GM08714 (cell line): ENCODE measurements around the gene XYLB.
"Not testable (repeated sequence)": the region's sequence is repeated elsewhere in the genome, so short reads cannot be mapped to it uniquely, and the experiment has no call there.

Experiments
- H3K4me3 ChIP-seq: fragments of 200-500 bp; sonication (Bioruptor generic); 2 replicates; pipeline ENCODE4 v1.5.1; 2014; ENCODE audit warnings: mild to moderate bottlenecking, low read length, inconsistent platforms
- ZNF274 ChIP-seq: IDR thresholded peaks from 2 replicates; pipeline ENCODE4 v1.6.1; 2012; ENCODE audit warnings: mild to moderate bottlenecking, low read depth, low read length

Gene XYLB

GRCh38 chr3:38346587-38347410, at the start of gene XYLB:
XYLB (plus strand) TSS chr3:38346785; CDS start chr3:38346869, 84 bp downstream.
- peak within 1 kb of the TSS; percentile 71; the same call in 1 of the 2 replicates for H3K4me3 ChIP-seq
- TF ChIP-seq ZNF274, result no peak

- H3K4me3 ChIP-seq, result not testable (repeated sequence)
Observed at GRCh38 chr3:38297053-38297452, 49.5 kb upstream of the XYLB start.

GRCh38 chr3:38297537-38297936, 49.0 kb upstream of the XYLB start:
- no peak for TF ChIP-seq ZNF274

GRCh38 chr3:38297947-38298711, 48.5 kb upstream of the XYLB start:
- TF ChIP-seq ZNF274, result no peak
- H3K4me3 ChIP-seq, result no peak overlapping the region

More at GRCh38 chr3:38297537-38297936, 49.0 kb upstream of the XYLB start:
- no peak overlapping the region for H3K4me3 ChIP-seq

DNA sequence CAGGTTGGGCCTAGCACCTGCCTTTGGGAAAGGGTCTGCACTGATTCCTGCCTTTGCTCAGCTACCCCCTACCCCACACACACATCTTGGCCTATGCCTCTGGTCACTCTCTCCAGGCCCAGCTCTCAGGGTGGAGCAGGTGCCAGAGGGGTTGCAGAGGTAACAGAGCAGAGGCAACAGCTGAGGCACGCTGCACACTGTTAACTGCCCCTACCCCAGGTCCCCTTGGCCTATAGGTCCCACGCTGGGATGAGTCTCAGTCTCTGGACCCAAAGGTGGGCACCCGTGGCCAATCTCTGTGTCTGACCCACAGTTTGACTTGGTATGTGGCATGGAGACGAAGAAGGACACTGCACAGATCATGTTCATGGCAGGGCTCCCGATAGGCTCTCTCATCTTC, 39.6 kb upstream of the XYLB start:
- TF ChIP-seq ZNF274, result no peak
- H3K4me3 ChIP-seq, result no peak overlapping the region

GRCh38 chr3:38307599-38307998, 39.0 kb upstream of the XYLB start:
- H3K4me3 ChIP-seq, result no peak overlapping the region
- no peak for TF ChIP-seq ZNF274

GRCh38 chr3:38308456-38308855, 38.1 kb upstream of the XYLB start:
- no peak overlapping the region for H3K4me3 ChIP-seq
- TF ChIP-seq ZNF274, result no peak

- H3K4me3 ChIP-seq, result no peak overlapping the region
- no peak for TF ChIP-seq ZNF274
Observed at GRCh38 chr3:38311476-38311875, 35.1 kb upstream of the XYLB start.

- no peak for TF ChIP-seq ZNF274
- H3K4me3 ChIP-seq, result no peak overlapping the region
Observed at GRCh38 chr3:38311941-38312340, 34.6 kb upstream of the XYLB start.

GRCh38 chr3:38312356-38312755, 34.2 kb upstream of the XYLB start:
- no peak overlapping the region for H3K4me3 ChIP-seq
- no peak for TF ChIP-seq ZNF274

- no peak overlapping the region for H3K4me3 ChIP-seq
- TF ChIP-seq ZNF274, result no peak
Observed at GRCh38 chr3:38313263-38313662, 33.3 kb upstream of the XYLB start.

GRCh38 chr3:38313695-38314094, 32.9 kb upstream of the XYLB start:
- no peak for TF ChIP-seq ZNF274
- H3K4me3 ChIP-seq, result no peak overlapping the region

DNA sequence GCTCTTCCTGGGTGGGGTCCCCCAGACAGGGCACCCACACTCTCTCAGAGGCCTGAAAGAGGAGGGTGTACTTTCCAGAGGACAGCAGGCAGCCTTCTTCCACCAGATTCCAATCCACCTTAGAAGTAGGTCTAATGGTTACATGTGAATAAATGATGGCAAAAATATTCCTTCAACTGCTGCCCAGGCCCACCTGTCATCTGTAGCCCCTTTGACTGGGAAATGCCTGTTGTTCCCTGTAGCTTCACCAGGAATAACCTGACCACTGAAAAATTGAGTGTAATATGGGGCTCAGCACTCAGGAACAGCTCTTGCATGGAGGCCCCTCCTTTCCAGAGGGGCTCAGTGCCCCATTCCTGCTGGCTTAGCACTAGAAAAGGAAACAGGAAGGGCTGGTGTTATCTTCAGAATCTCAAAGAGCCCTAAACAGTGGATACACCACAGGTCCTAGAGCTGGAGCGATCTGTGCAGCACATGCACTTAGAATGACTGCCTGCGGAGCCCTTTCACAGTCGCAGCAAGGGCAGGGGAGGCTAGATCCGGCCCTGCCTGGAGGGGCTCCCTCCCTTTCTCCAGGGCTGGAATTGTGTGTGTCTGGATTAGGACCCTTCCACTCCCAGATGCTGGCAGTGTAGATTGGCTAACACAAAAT, 32.3 kb upstream of the XYLB start:
- H3K4me3 ChIP-seq, result no peak overlapping the region
- no peak for TF ChIP-seq ZNF274

DNA sequence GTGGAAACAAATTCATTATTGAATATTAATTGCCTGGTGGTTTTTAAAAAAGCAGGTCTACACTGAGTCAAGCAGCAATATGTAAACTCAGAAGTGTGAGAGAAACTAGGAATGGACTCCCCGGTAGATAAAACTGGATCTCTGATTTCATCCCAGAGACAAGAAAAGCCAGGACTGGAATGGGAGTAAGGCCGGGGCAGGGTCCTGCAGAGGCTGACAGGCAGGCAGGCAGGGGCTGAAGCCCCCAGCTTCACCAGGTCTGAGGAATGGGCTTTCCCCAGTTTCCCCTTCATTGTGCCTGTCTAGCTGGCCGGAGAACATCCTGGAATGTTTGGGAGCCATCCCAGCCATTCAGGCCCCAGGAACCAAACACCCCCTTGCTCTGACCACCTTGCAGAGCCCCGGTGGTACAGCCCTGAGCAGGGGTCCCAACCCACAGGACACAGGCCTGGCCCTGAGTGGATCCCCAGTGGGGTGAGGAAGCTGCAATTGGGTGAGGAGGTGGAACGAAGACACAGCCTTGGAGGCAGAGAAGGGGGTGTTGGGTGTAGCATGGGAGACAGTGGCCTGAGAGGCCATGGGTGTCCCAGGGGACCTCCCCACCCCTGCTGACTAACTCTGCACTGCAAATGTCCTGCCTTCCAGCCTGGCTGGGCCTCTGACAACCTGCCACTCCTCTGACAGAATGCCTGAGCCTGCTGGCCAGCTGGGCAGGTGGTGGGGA, 31.7 kb upstream of the XYLB start:
- TF ChIP-seq ZNF274, result no peak
- no peak overlapping the region for H3K4me3 ChIP-seq
